ENCODE data around the gene PDZRN4.
"Not testable (repeated sequence)": the region's sequence is repeated elsewhere in the genome, so short reads cannot be mapped to it uniquely, and the experiment has no call there.

The PDZRN4 gene

GRCh38 chr12:41311883-41312282, 123.8 kb downstream of the PDZRN4 start:
- Histone ChIP-seq H3K27ac (ENCODE audit: low read length) (no peak overlapping the region), H3K9me3 (ENCODE audit: control insufficient read depth in 2 of 2, low read length in 2 of 2) (no peaks in the 10 kb centered on the region), H3K9ac (ENCODE audit: low read length in 2 of 2) (no peak overlapping the region), H3K36me3 (ENCODE audit: control insufficient read depth in 2 of 2, insufficient read depth in 2 of 2, low read length in 2 of 2) (no peaks in the 10 kb centered on the region), H3K4me1 (ENCODE audit: control insufficient read depth, insufficient read depth, low read length) (no peaks in the 10 kb centered on the region), H3K4me3 (ENCODE audit: low read length in 2 of 2) (no peak overlapping the region), H3K27me3 (ENCODE audit: control insufficient read depth in 1 of 2, insufficient read depth in 2 of 2, low read length in 2 of 2) (no peaks in the 10 kb centered on the region)

GRCh38 chr12:41312451-41312850, 124.3 kb downstream of the PDZRN4 start:
- H3K27me3 ChIP-seq (ENCODE audit: control insufficient read depth in 1 of 2, insufficient read depth in 2 of 2, low read length in 2 of 2); H3K9me3 ChIP-seq (ENCODE audit: control insufficient read depth in 2 of 2, low read length in 2 of 2); H3K9ac ChIP-seq (ENCODE audit: low read length in 2 of 2); H3K4me3 ChIP-seq (ENCODE audit: low read length in 2 of 2); H3K27ac ChIP-seq (ENCODE audit: low read length); H3K36me3 ChIP-seq (ENCODE audit: control insufficient read depth in 2 of 2, insufficient read depth in 2 of 2, low read length in 2 of 2); H3K4me1 ChIP-seq (ENCODE audit: control insufficient read depth, insufficient read depth, low read length): not testable (repeated sequence)

GRCh38 chr12:41325336-41325735, 137.2 kb downstream of the PDZRN4 start:
- no peak overlapping the region for H3K27ac ChIP-seq (ENCODE audit: low read length)
- no peaks in the 10 kb centered on the region for H3K36me3 ChIP-seq (ENCODE audit: control insufficient read depth in 2 of 2, insufficient read depth in 2 of 2, low read length in 2 of 2)

DNA sequence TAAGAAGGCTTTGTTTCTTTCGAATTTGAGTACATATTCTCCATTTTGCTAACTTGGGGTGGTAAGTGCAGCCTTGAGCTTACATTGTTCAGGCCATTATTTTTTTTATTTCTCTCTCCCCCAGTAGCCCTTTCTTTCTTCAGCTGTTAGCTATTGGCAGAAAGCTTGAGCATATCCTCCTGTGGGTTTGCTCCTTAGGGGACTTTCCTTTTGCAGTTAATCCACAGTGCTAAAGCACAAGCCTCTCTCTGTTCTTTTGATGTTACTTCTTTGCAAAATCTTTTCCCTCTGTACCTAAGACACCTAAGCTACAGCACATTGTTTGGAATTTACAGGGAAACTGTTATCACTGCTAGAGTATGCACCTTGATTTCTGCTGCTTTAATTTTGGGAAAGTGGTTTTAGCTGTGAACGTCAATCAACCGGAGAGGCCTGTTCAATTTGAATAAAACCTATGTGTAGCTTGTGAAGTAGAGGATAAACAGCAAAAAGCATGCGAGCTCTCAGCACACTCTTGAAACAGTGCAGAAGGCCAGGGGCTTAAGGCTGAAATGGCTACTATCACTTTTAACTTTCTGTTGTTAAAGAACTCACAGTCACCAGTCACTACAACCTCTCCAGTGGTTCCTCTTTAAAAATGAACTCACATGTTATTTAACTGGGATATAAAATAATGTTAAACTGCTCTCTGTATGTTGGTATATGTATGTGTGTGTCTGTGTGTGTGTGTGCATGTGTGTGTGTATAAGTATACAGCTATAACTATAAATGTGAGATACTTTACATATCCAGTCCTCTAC, 139.2 kb downstream of the PDZRN4 start:
- H3K9ac ChIP-seq (ENCODE audit: low read length in 2 of 2) = no peak overlapping the region
- no peaks in the 10 kb centered on the region for H3K27me3 ChIP-seq (ENCODE audit: control insufficient read depth in 1 of 2, insufficient read depth in 2 of 2, low read length in 2 of 2)
- H3K4me3 ChIP-seq (ENCODE audit: low read length in 2 of 2) = no peak overlapping the region
- H3K4me1 ChIP-seq (ENCODE audit: control insufficient read depth, insufficient read depth, low read length) = no peaks in the 10 kb centered on the region
- H3K36me3 ChIP-seq (ENCODE audit: control insufficient read depth in 2 of 2, insufficient read depth in 2 of 2, low read length in 2 of 2) = no peaks in the 10 kb centered on the region
- H3K9me3 ChIP-seq (ENCODE audit: control insufficient read depth in 2 of 2, low read length in 2 of 2) = no peaks in the 10 kb centered on the region
- no peak overlapping the region for H3K27ac ChIP-seq (ENCODE audit: low read length)

More at GRCh38 chr12:41325336-41325735, 137.2 kb downstream of the PDZRN4 start:
- Histone ChIP-seq H3K9ac (ENCODE audit: low read length in 2 of 2) (no peak overlapping the region), H3K4me1 (ENCODE audit: control insufficient read depth, insufficient read depth, low read length) (no peaks in the 10 kb centered on the region), H3K4me3 (ENCODE audit: low read length in 2 of 2) (no peak overlapping the region), H3K9me3 (ENCODE audit: control insufficient read depth in 2 of 2, low read length in 2 of 2) (no peaks in the 10 kb centered on the region), H3K27me3 (ENCODE audit: control insufficient read depth in 1 of 2, insufficient read depth in 2 of 2, low read length in 2 of 2) (no peaks in the 10 kb centered on the region)

- no peak overlapping the region for H3K4me3 ChIP-seq (ENCODE audit: low read length in 2 of 2)
- no peak overlapping the region for H3K9ac ChIP-seq (ENCODE audit: low read length in 2 of 2)
- H3K27ac ChIP-seq (ENCODE audit: low read length) = no peak overlapping the region
- H3K27me3 ChIP-seq (ENCODE audit: control insufficient read depth in 1 of 2, insufficient read depth in 2 of 2, low read length in 2 of 2) = no peaks in the 10 kb centered on the region
- H3K4me1 ChIP-seq (ENCODE audit: control insufficient read depth, insufficient read depth, low read length) = no peaks in the 10 kb centered on the region
- H3K9me3 ChIP-seq (ENCODE audit: control insufficient read depth in 2 of 2, low read length in 2 of 2) = no peaks in the 10 kb centered on the region
- no peaks in the 10 kb centered on the region for H3K36me3 ChIP-seq (ENCODE audit: control insufficient read depth in 2 of 2, insufficient read depth in 2 of 2, low read length in 2 of 2)
Observed at GRCh38 chr12:41333974-41334373, 145.9 kb downstream of the PDZRN4 start.

GRCh38 chr12:41334390-41334789, 146.3 kb downstream of the PDZRN4 start:
- Histone ChIP-seq H3K9me3 (ENCODE audit: control insufficient read depth in 2 of 2, low read length in 2 of 2) (no peaks in the 10 kb centered on the region), H3K27me3 (ENCODE audit: control insufficient read depth in 1 of 2, insufficient read depth in 2 of 2, low read length in 2 of 2) (no peaks in the 10 kb centered on the region), H3K4me1 (ENCODE audit: control insufficient read depth, insufficient read depth, low read length) (no peaks in the 10 kb centered on the region), H3K27ac (ENCODE audit: low read length) (no peak overlapping the region), H3K36me3 (ENCODE audit: control insufficient read depth in 2 of 2, insufficient read depth in 2 of 2, low read length in 2 of 2) (no peaks in the 10 kb centered on the region), H3K9ac (ENCODE audit: low read length in 2 of 2) (no peak overlapping the region), H3K4me3 (ENCODE audit: low read length in 2 of 2) (no peak overlapping the region)

DNA sequence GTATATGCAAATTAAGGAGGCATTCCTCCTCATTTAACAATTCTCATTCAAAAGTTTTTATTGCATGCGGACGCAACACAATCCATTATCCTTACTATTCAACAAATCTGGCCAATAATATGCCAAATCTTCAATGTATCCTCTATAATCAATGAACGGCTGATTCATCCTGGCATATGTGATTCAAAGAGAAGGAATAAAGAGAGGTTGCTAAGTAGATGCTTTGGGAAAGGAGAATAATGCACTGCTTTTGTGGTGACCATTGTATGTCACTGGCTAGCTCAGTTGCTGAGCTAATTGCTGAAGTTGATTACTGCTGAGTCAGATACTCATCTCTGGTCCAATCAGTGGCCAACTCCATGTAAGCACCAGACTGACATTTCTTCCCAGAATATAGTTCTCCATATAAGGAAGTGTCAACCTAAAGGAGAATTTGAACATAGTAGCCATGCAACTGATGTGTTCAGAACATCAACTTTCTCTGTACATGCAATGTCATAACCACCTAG, 148.0 kb downstream of the PDZRN4 start:
- Histone ChIP-seq H3K27me3 (ENCODE audit: control insufficient read depth in 1 of 2, insufficient read depth in 2 of 2, low read length in 2 of 2) (no peaks in the 10 kb centered on the region), H3K9ac (ENCODE audit: low read length in 2 of 2) (no peak overlapping the region), H3K36me3 (ENCODE audit: control insufficient read depth in 2 of 2, insufficient read depth in 2 of 2, low read length in 2 of 2) (no peaks in the 10 kb centered on the region), H3K4me3 (ENCODE audit: low read length in 2 of 2) (no peak overlapping the region), H3K9me3 (ENCODE audit: control insufficient read depth in 2 of 2, low read length in 2 of 2) (no peaks in the 10 kb centered on the region), H3K4me1 (ENCODE audit: control insufficient read depth, insufficient read depth, low read length) (no peaks in the 10 kb centered on the region), H3K27ac (ENCODE audit: low read length) (no peak overlapping the region)

- Histone ChIP-seq H3K27ac (ENCODE audit: low read length) (no peak overlapping the region), H3K9me3 (ENCODE audit: control insufficient read depth in 2 of 2, low read length in 2 of 2) (no peaks in the 10 kb centered on the region), H3K27me3 (ENCODE audit: control insufficient read depth in 1 of 2, insufficient read depth in 2 of 2, low read length in 2 of 2) (no peaks in the 10 kb centered on the region), H3K9ac (ENCODE audit: low read length in 2 of 2) (no peak overlapping the region), H3K4me1 (ENCODE audit: control insufficient read depth, insufficient read depth, low read length) (no peaks in the 10 kb centered on the region), H3K36me3 (ENCODE audit: control insufficient read depth in 2 of 2, insufficient read depth in 2 of 2, low read length in 2 of 2) (no peaks in the 10 kb centered on the region), H3K4me3 (ENCODE audit: low read length in 2 of 2) (no peak overlapping the region)
Observed at GRCh38 chr12:41339784-41340183, 151.7 kb downstream of the PDZRN4 start.

DNA sequence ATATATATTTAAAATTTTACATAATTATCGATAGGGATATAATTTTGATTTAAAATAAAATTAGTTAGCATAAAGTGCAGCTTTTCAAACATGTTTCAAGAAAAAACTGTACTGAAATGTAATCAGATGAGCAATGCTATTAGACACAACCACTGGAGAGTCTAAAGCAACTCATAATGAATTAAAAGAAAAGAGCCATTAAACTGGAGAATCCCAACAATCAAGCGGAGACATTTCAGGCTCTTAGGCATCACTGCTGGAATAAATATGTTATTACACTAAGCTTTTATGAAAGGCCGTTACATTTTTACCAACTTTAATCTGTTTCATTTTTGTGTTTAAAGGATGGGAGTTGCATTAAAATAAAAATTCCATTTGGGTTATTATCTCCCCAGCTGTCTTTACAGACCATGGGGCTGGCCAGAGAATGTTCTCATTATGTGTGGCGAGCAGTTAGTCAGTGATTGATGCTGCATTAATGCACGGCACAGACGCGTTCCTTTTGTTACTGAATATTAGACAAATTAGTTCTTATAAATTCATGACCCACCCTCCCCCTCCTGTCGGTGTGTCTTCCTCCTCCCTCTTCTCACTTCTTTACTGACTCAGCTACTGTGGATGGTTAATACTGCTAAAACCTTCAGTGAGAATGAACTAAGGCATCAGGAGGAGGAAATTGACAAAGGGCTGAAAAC, 156.8 kb downstream of the PDZRN4 start:
- H3K27me3 ChIP-seq (ENCODE audit: control insufficient read depth in 1 of 2, insufficient read depth in 2 of 2, low read length in 2 of 2) = no peaks in the 10 kb centered on the region
- H3K36me3 ChIP-seq (ENCODE audit: control insufficient read depth in 2 of 2, insufficient read depth in 2 of 2, low read length in 2 of 2) = no peaks in the 10 kb centered on the region
- no peaks in the 10 kb centered on the region for H3K4me1 ChIP-seq (ENCODE audit: control insufficient read depth, insufficient read depth, low read length)
- no peaks in the 10 kb centered on the region for H3K9me3 ChIP-seq (ENCODE audit: control insufficient read depth in 2 of 2, low read length in 2 of 2)
- no peak overlapping the region for H3K27ac ChIP-seq (ENCODE audit: low read length)
- no peak overlapping the region for H3K9ac ChIP-seq (ENCODE audit: low read length in 2 of 2)
- H3K4me3 ChIP-seq (ENCODE audit: low read length in 2 of 2) = no peak overlapping the region

- Histone ChIP-seq H3K27ac (ENCODE audit: low read length) (no peak overlapping the region), H3K9me3 (ENCODE audit: control insufficient read depth in 2 of 2, low read length in 2 of 2) (no peaks in the 10 kb centered on the region)
Observed at GRCh38 chr12:41348198-41348597, 160.1 kb downstream of the PDZRN4 start.

DNA sequence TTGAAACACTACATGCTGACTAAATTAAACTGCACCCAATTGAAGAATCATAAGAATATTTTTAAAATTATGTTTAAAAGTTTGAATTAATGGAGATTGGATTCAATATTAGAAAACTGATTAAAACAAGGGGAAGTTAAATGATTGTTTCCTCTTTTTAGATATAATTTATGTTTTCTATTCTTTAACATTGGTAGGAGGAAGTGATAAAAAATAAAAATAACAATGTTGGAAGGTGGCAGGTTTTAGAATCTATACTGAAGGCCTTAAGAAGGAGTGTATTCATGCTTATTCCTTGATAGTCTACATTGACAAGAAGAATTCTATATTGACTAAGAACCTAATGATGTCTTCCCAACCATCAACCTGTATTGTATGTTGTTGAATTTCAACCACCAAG, 168.1 kb downstream of the PDZRN4 start:
- Histone ChIP-seq H3K4me3 (ENCODE audit: low read length in 2 of 2) (no peak overlapping the region), H3K4me1 (ENCODE audit: control insufficient read depth, insufficient read depth, low read length) (no peaks in the 10 kb centered on the region), H3K9ac (ENCODE audit: low read length in 2 of 2) (no peak overlapping the region), H3K9me3 (ENCODE audit: control insufficient read depth in 2 of 2, low read length in 2 of 2) (no peaks in the 10 kb centered on the region), H3K36me3 (ENCODE audit: control insufficient read depth in 2 of 2, insufficient read depth in 2 of 2, low read length in 2 of 2) (no peaks in the 10 kb centered on the region), H3K27ac (ENCODE audit: low read length) (no peak overlapping the region), H3K27me3 (ENCODE audit: control insufficient read depth in 1 of 2, insufficient read depth in 2 of 2, low read length in 2 of 2) (no peaks in the 10 kb centered on the region)

More at GRCh38 chr12:41348198-41348597, 160.1 kb downstream of the PDZRN4 start:
- no peak overlapping the region for H3K4me3 ChIP-seq (ENCODE audit: low read length in 2 of 2)
- H3K27me3 ChIP-seq (ENCODE audit: control insufficient read depth in 1 of 2, insufficient read depth in 2 of 2, low read length in 2 of 2) = no peaks in the 10 kb centered on the region
- H3K4me1 ChIP-seq (ENCODE audit: control insufficient read depth, insufficient read depth, low read length) = no peaks in the 10 kb centered on the region
- no peaks in the 10 kb centered on the region for H3K36me3 ChIP-seq (ENCODE audit: control insufficient read depth in 2 of 2, insufficient read depth in 2 of 2, low read length in 2 of 2)
- H3K9ac ChIP-seq (ENCODE audit: low read length in 2 of 2) = no peak overlapping the region

All from stomach smooth muscle (tissue), 2 donors.